GM23248 (cell line): ENCODE measurements around the gene SIK3. TPM values are rescaled to one million over a fixed set of nuclear protein-coding genes. Genes with fewer than 3 reads are reported as not detected.

ENCODE experiments used
- DNase-seq: peaks from one replicate; pipeline ENCODE4 v3.0.0-alpha.2; 2015
- H2AFZ ChIP-seq: fragments of 200-600 bp; sonication (generic); 2 replicates; pipeline ENCODE4 v1.6.1; 2016; ENCODE audit warnings: antibody characterized with exemption
- H3F3A ChIP-seq: fragments of 200-600 bp; sonication (generic); 2 replicates; pipeline ENCODE4 v1.6.1; 2016; ENCODE audit warnings: mild to moderate bottlenecking, antibody characterized with exemption, mixed run types; ENCODE audit not compliant: insufficient read depth
- H3K27ac ChIP-seq: fragments of 200-600 bp; sonication (generic); 2 replicates; pipeline ENCODE4 v1.5.1; 2016; ENCODE audit warnings: mild to moderate bottlenecking
- H3K27me3 ChIP-seq: fragments of 200-600 bp; sonication (generic); replicated peaks from 2 replicates; pipeline ENCODE4 v1.6.1; 2016; ENCODE audit warnings: mild to moderate bottlenecking; ENCODE audit not compliant: insufficient read depth
- H3K36me3 ChIP-seq: fragments of 200-600 bp; sonication (generic); 2 replicates; pipeline ENCODE4 v1.6.1; 2016; ENCODE audit warnings: low read depth, mild to moderate bottlenecking
- H3K4me1 ChIP-seq: fragments of 200-600 bp; sonication (generic); 2 replicates; pipeline ENCODE4 v1.6.1; 2016; ENCODE audit warnings: mild to moderate bottlenecking; ENCODE audit not compliant: insufficient read depth
- H3K4me2 ChIP-seq: fragments of 200-600 bp; sonication (generic); one replicate; pipeline ENCODE4 v1.6.1; 2016; ENCODE audit warnings: mild to moderate bottlenecking; ENCODE audit not compliant: unreplicated experiment
- H3K4me3 ChIP-seq: fragments of 200-600 bp; sonication (generic); 2 replicates; pipeline ENCODE4 v1.5.1; 2016; ENCODE audit warnings: mild to moderate bottlenecking
- H3K79me2 ChIP-seq: fragments of 200-600 bp; sonication (generic); 2 replicates; pipeline ENCODE4 v1.6.1; 2016; ENCODE audit warnings: mild to moderate bottlenecking; ENCODE audit not compliant: insufficient read depth
- H3K9ac ChIP-seq: fragments of 200-600 bp; sonication (generic); 2 replicates; pipeline ENCODE4 v1.6.1; 2016; ENCODE audit warnings: mild to moderate bottlenecking
- H3K9me2 ChIP-seq: fragments of 200-600 bp; sonication (generic); 2 replicates; pipeline ENCODE4 v1.6.1; 2016; ENCODE audit warnings: mixed run types, mild to moderate bottlenecking, moderate library complexity; ENCODE audit not compliant: insufficient read depth
- H3K9me3 ChIP-seq: fragments of 200-600 bp; sonication (generic); one replicate; pipeline ENCODE4 v1.6.1; 2017; ENCODE audit warnings: low read depth
- H4K20me1 ChIP-seq: fragments of 200-600 bp; sonication (generic); 2 replicates; pipeline ENCODE4 v1.6.0; 2016; ENCODE audit not compliant: insufficient read depth
- EZH2 ChIP-seq: fragments of 200-600 bp; sonication (generic); IDR thresholded peaks from 2 replicates; pipeline ENCODE4 v1.6.1; 2018; ENCODE audit warnings: antibody characterized with exemption, mild to moderate bottlenecking; ENCODE audit not compliant: insufficient read depth, poor library complexity, severe bottlenecking
- EZH2phosphoT487 ChIP-seq: fragments of 200-600 bp; sonication (generic); IDR thresholded peaks from 2 replicates; pipeline ENCODE4 v1.6.1; 2018; ENCODE audit warnings: antibody characterized with exemption, moderate library complexity, mild to moderate bottlenecking, low read depth; ENCODE audit not compliant: insufficient read depth
- WGBS, 2 experiments: methylation state at CpG; one replicate each; pipeline ENCODE4 v1.1.6; 2015 to 2017; ENCODE audit warnings: low lambda C conversion rate in 2 of 2, low coverage in 1 of 2; ENCODE audit errors: missing lambda C conversion rate in 2 of 2; 5-methylcytosine and 5-hydroxymethylcytosine counted together
- in situ Hi-C: fragments of 300-500 bp; cut with MboI; formaldehyde crosslinking; loops from 2 replicates; pipeline ENCODE4 v1.15.0; 2020
- polyA plus RNA-seq: library from polyadenylated mRNA; unstranded; fragments of >200 nt; fragmentation: Nextera tagmentation; extraction: Ambion mirVana; gene quantifications from 2 replicates; pipeline ENCODE4 v1.2.1, GENCODE V29; 2016
- total RNA-seq: library from RNA; depleted of rRNA; stranded (reverse); fragments of >200 nt; shearing (Covaris generic); gene quantifications from 2 replicates; pipeline ENCODE4 v1.2.3, GENCODE V29; 2014

The SIK3 gene
- total and polyA plus RNA-seq, 2 experiments from 2014 or later, result 4.2 to 15.5 TPM

DNA sequence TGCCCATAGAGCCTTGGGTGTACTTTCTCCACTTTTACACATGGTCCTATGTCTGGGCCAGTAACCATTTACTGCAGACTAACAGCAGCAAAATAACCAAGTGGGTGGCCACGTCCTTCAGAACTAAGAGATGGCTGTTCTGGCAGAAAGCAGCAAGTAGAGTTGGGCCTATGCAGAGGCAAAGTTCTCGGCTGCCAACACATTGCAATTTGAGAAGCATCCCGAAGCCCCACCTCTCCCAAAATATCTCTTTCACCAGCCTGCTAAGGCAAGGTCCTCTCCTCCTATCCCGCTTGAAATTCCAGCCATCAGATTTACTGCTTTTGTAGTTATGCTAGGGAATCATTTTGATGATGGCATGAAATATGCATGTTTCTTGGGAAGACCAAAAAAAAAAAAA, 142.3 kb downstream of the SIK3 start:
- in situ Hi-C loops, result no loop called here
- peaks cover 22% of the 10 kb centered on the region for H3K79me2 ChIP-seq
- WGBS, 2 experiments, result 87 to 90% methylated on average over 4 of the region's 4 CpGs
- no peaks in the 10 kb centered on the region for H3K27me3 ChIP-seq
- no peak for DNase-seq
- 0 out of 2 replicates have a peak, but pooled peaks cover under 1% of the 10 kb centered on the region for H3K36me3 ChIP-seq
- H2AFZ ChIP-seq, result no peak overlapping the region
- no peak overlapping the region for H3K9ac ChIP-seq
- H3K4me3 ChIP-seq, result no peak overlapping the region
- TF ChIP-seq EZH2phosphoT487 (no peak), EZH2 (no peak)
- peaks cover 5% of the 10 kb centered on the region; the same call in 1 of the 2 replicates for H3F3A ChIP-seq
- no peak overlapping the region for H3K4me2 ChIP-seq
- H3K9me3 ChIP-seq, result no peaks in the 10 kb centered on the region
- no peaks in the 10 kb centered on the region for H4K20me1 ChIP-seq
- H3K4me1 ChIP-seq, result peaks cover 18% of the 10 kb centered on the region
- H3K9me2 ChIP-seq, result no peaks in the 10 kb centered on the region
- no peak overlapping the region for H3K27ac ChIP-seq

DNA sequence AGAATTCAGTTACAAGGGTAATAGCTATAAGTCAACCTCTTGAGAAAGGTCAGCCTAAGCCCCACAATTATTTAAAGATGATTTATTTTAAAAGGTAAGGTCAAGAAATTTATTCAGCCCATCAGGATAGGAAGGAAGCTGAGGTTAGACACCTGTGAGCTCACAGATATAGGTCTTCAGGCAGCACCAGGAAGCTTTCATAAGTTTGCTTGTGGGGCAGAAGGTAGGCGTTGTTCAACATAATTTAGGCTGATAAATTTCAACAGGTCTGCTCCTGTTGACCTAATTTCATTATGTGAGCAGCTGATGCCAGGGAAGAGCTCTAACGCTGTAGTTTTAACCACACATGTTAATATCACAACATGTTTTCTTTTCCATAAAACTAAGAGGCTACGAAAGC, 142.7 kb downstream of the SIK3 start:
- 98 to 100% methylated on average over 3 of the region's 3 CpGs for WGBS, 2 experiments
- in situ Hi-C loops, result no loop called here

DNA sequence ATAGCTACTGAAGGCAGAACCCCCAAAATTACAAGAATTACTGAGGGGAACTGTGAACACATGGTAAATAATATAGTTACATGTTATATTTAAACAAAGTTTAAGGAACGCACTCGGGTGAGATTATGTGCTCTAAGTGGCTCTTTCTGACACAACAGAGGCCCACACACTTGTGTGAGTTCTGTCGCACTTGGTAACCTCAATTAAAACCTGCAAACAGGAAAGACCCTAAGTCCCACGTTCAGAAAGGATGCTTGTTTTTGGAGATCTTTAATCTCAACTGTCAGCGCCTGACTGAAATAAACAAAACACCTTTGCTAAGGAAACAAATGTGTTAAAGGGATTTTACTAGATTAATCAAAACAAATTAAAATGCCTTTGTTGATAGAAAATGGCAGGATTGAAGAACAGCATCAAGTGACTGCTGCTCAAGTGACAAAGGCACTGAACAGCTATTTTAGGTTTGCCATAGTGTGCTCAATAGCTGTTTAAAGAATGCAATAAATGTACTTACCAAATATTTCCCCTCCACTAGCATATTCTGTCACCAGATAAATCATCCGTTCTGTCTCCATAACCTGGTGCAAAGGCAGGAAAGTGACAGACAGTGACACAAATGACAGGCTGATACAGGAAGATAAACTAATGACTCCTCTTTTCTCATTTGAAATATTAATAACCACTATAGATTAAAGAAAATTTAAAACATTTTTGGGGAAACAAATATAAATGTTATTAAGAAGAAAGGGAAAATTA, 144.5 kb downstream of the SIK3 start:
- Histone ChIP-seq H3K4me1 (peaks cover 11% of the 10 kb centered on the region), H3K9me3 (no peaks in the 10 kb centered on the region), H3K36me3 (peaks cover 13% of the 10 kb centered on the region), H3K27me3 (no peaks in the 10 kb centered on the region), H3K4me3 (no peak overlapping the region), H3K79me2 (peaks cover 3% of the 10 kb centered on the region), H2AFZ (no peak overlapping the region), H3K4me2 (no peak overlapping the region), H4K20me1 (no peaks in the 10 kb centered on the region), H3F3A (no peaks in the 10 kb centered on the region), H3K27ac (no peak overlapping the region), H3K9me2 (no peaks in the 10 kb centered on the region), H3K9ac (no peak overlapping the region)
- TF ChIP-seq EZH2 (no peak), EZH2phosphoT487 (no peak)
- no peak for DNase-seq
- in situ Hi-C loops, result no loop called here
- WGBS, 2 experiments, result 85 to 87% methylated on average over 6 of the region's 6 CpGs

More for the DNA sequence above, 142.7 kb downstream of the SIK3 start:
- no peaks in the 10 kb centered on the region for H4K20me1 ChIP-seq
- H3K27ac ChIP-seq, result no peak overlapping the region
- H3K4me1 ChIP-seq, result peaks cover 14% of the 10 kb centered on the region
- H3K9me3 ChIP-seq, result no peaks in the 10 kb centered on the region
- no peaks in the 10 kb centered on the region for H3K27me3 ChIP-seq
- peaks cover 3% of the 10 kb centered on the region; the same call in 1 of the 2 replicates for H3F3A ChIP-seq
- no peak overlapping the region for H3K4me2 ChIP-seq
- H3K4me3 ChIP-seq, result no peak overlapping the region
- H2AFZ ChIP-seq, result no peak overlapping the region
- H3K9ac ChIP-seq, result no peak overlapping the region
- TF ChIP-seq EZH2phosphoT487 (no peak), EZH2 (no peak)
- DNase-seq, result no peak
- H3K36me3 ChIP-seq, result peaks cover 4% of the 10 kb centered on the region; the same call in 1 of the 2 replicates
- peaks cover 21% of the 10 kb centered on the region for H3K79me2 ChIP-seq
- no peaks in the 10 kb centered on the region for H3K9me2 ChIP-seq

DNA sequence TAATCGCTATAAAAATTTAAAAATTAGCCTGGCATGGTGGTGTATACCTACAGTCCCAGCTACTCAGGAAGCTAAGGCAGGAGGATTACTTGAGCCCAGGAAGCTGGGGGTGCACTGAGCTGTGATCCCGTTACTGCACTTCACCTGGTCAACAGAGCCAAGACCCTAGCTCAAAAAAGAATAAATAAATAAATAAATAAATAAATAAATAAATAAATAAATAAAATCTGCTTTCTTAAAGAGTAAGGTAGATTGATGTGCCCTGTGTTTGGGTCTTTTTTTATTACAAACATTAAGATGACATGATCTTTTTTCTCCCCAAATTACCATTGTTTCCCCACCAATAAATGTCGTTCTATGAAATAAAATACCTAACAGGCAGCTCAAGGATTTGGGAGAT, 146.5 kb downstream of the SIK3 start:
- 99 to 100% methylated on average over 3 of the region's 3 CpGs for WGBS, 2 experiments
- Histone ChIP-seq H3K9me2 (no peaks in the 10 kb centered on the region), H3K36me3 (peaks cover 13% of the 10 kb centered on the region), H3K4me1 (no peaks in the 10 kb centered on the region), H3K79me2 (no peaks in the 10 kb centered on the region), H3K27ac (no peak overlapping the region), H2AFZ (no peak overlapping the region), H3F3A (no peaks in the 10 kb centered on the region), H3K9me3 (no peaks in the 10 kb centered on the region), H3K4me2 (no peak overlapping the region), H3K4me3 (no peak overlapping the region), H3K9ac (no peak overlapping the region), H4K20me1 (no peaks in the 10 kb centered on the region), H3K27me3 (no peaks in the 10 kb centered on the region)
- TF ChIP-seq EZH2phosphoT487 (no peak), EZH2 (no peak)
- in situ Hi-C loops, result no loop called here
- no peak for DNase-seq
